Measurements from ENCODE around the gene METTL13.
"Not testable (repeated sequence)": the region's sequence is repeated elsewhere in the genome, so short reads cannot be mapped to it uniquely, and the experiment has no call there.

Gene METTL13

GRCh38 chr1:171799166-171799565 is 17.7 kb downstream of the METTL13 start:
- DNase-seq (ENCODE audit: low read depth in 1 of 2, low spot score in 1 of 2) = no peak
- TF ChIP-seq JUND (IDR thresholded peaks at IDR 0.05; ENCODE audit: low read depth) = no peak
- in situ Hi-C loops (cut with HindIII; ENCODE audit: low pct_unique_long_range_greater_than_20kb, low sequenced_read_pairs) = no loop called here

- in situ Hi-C loops (cut with HindIII; ENCODE audit: low pct_unique_long_range_greater_than_20kb, low sequenced_read_pairs); DNase-seq (ENCODE audit: low read depth in 1 of 2, low spot score in 1 of 2): not testable (repeated sequence)
These were observed 18.2 kb downstream of the METTL13 start for GRCh38 chr1:171799698-171800097.

GRCh38 chr1:171800342-171800741 is 18.9 kb downstream of the METTL13 start:
- TF ChIP-seq JUND (IDR thresholded peaks at IDR 0.05; ENCODE audit: low read depth) = no peak
- DNase-seq (ENCODE audit: low read depth in 1 of 2, low spot score in 1 of 2) = no peak
- in situ Hi-C loops (cut with HindIII; ENCODE audit: low pct_unique_long_range_greater_than_20kb, low sequenced_read_pairs) = no loop called here

GRCh38 chr1:171800851-171801250 is 19.4 kb downstream of the METTL13 start:
- no peak for DNase-seq (ENCODE audit: low read depth in 1 of 2, low spot score in 1 of 2)
- in situ Hi-C loops (cut with HindIII; ENCODE audit: low pct_unique_long_range_greater_than_20kb, low sequenced_read_pairs) = no loop called here
- no peak for TF ChIP-seq JUND (IDR thresholded peaks at IDR 0.05; ENCODE audit: low read depth)

GRCh38 chr1:171801487-171801891 is 20.0 kb downstream of the METTL13 start:
- no peak for TF ChIP-seq JUND (IDR thresholded peaks at IDR 0.05; ENCODE audit: low read depth)
- peak; percentile 47 to 63 for DNase-seq (ENCODE audit: low read depth in 1 of 2, low spot score in 1 of 2)
- in situ Hi-C loops (cut with HindIII; ENCODE audit: low pct_unique_long_range_greater_than_20kb, low sequenced_read_pairs) = no loop called here

GRCh38 chr1:171802207-171802606 is 20.7 kb downstream of the METTL13 start:
- DNase-seq (ENCODE audit: low read depth in 1 of 2, low spot score in 1 of 2) = no peak
- TF ChIP-seq JUND (IDR thresholded peaks at IDR 0.05; ENCODE audit: low read depth) = no peak
- in situ Hi-C loops (cut with HindIII; ENCODE audit: low pct_unique_long_range_greater_than_20kb, low sequenced_read_pairs) = no loop called here

GRCh38 chr1:171803045-171803444 is 21.6 kb downstream of the METTL13 start:
- DNase-seq (ENCODE audit: low read depth in 1 of 2, low spot score in 1 of 2) = no peak
- no peak for TF ChIP-seq JUND (IDR thresholded peaks at IDR 0.05; ENCODE audit: low read depth)
- in situ Hi-C loops (cut with HindIII; ENCODE audit: low pct_unique_long_range_greater_than_20kb, low sequenced_read_pairs) = no loop called here

- DNase-seq (ENCODE audit: low read depth in 1 of 2, low spot score in 1 of 2) = no peak
- in situ Hi-C loops (cut with HindIII; ENCODE audit: low pct_unique_long_range_greater_than_20kb, low sequenced_read_pairs) = no loop called here
- no peak for TF ChIP-seq JUND (IDR thresholded peaks at IDR 0.05; ENCODE audit: low read depth)
These were observed 22.1 kb downstream of the METTL13 start for GRCh38 chr1:171803461-171804022.

- TF ChIP-seq JUND (IDR thresholded peaks at IDR 0.05; ENCODE audit: low read depth) = no peak
- in situ Hi-C loops (cut with HindIII; ENCODE audit: low pct_unique_long_range_greater_than_20kb, low sequenced_read_pairs) = no loop called here
- no peak for DNase-seq (ENCODE audit: low read depth in 1 of 2, low spot score in 1 of 2)
These were observed 24.1 kb downstream of the METTL13 start for GRCh38 chr1:171805395-171806115.

GRCh38 chr1:171807556-171807955 is 26.1 kb downstream of the METTL13 start:
- in situ Hi-C loops (cut with HindIII; ENCODE audit: low pct_unique_long_range_greater_than_20kb, low sequenced_read_pairs) = no loop called here
- DNase-seq (ENCODE audit: low read depth in 1 of 2, low spot score in 1 of 2) = no peak
- TF ChIP-seq JUND (IDR thresholded peaks at IDR 0.05; ENCODE audit: low read depth) = no peak

GRCh38 chr1:171809834-171810233 is 28.4 kb downstream of the METTL13 start:
- no peak for DNase-seq (ENCODE audit: low read depth in 1 of 2, low spot score in 1 of 2)
- no peak for TF ChIP-seq JUND (IDR thresholded peaks at IDR 0.05; ENCODE audit: low read depth)
- in situ Hi-C loops (cut with HindIII; ENCODE audit: low pct_unique_long_range_greater_than_20kb, low sequenced_read_pairs) = no loop called here

GRCh38 chr1:171811672-171812071 is 30.2 kb downstream of the METTL13 start:
- DNase-seq (ENCODE audit: low read depth in 1 of 2, low spot score in 1 of 2) = no peak
- in situ Hi-C loops (cut with HindIII; ENCODE audit: low pct_unique_long_range_greater_than_20kb, low sequenced_read_pairs) = no loop called here
- TF ChIP-seq JUND (IDR thresholded peaks at IDR 0.05; ENCODE audit: low read depth) = no peak

GRCh38 chr1:171814692-171815091 is 33.2 kb downstream of the METTL13 start:
- no peak for TF ChIP-seq JUND (IDR thresholded peaks at IDR 0.05; ENCODE audit: low read depth)
- no peak for DNase-seq (ENCODE audit: low read depth in 1 of 2, low spot score in 1 of 2)
- in situ Hi-C loops (cut with HindIII; ENCODE audit: low pct_unique_long_range_greater_than_20kb, low sequenced_read_pairs) = no loop called here

All from T47D (cell line).